Femur (tissue), 1 donor: ENCODE measurements around the gene DBNDD1.
"Not testable (repeated sequence)": the region's sequence is repeated elsewhere in the genome, so short reads cannot be mapped to it uniquely, and the experiment has no call there.

Source experiments
- DNase-seq: peaks from one replicate; pipeline ENCODE4 v3.0.0-alpha.2; 2017

DBNDD1 gene

DNA sequence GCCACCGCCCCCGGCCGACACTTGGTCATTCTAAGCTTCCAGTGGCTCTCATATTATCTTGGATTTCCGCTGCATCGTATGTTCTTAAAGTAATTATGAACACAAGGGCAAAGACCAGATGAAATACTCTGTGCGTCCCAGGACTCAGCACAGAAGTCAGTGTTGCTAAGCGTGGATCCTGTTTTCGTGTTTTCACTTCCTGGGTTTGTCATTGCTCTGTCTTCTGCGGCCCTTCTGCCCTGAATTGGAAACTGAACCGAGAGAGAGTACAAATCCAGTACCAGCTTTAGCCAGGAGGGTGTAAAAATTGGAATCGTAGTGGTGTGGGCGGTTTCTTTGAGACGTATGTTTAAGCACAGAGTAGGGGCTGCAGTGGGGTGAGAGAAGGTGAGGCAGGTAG is 32.7 kb downstream of the DBNDD1 start:
- DNase-seq, result no peak

- DNase-seq, result no peak
Observed at GRCh38 chr16:89985219-89985618, 34.0 kb downstream of the DBNDD1 start.

- DNase-seq, result no peak
Observed at GRCh38 chr16:89984216-89984615, 35.0 kb downstream of the DBNDD1 start.

DNA sequence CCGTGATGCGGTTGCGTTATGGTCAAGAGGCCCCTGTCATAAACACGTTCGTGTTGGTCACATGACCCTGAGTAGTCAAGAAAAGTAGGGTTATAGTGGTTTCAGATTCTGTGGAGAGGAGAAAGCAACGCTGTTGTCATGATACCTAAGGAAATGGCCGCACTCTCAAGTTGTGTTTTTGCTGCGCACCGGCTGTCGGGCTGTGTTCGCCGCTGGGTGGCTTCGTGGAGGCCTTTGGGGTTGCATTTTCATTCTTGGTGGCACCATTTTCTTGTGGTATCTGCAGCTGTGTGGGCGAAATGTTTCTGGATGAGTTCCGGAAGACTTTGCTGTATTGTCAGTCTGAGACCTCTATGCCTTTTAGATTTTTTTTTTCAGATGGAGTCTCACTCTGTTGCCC is 35.7 kb downstream of the DBNDD1 start:
- no peak for DNase-seq

GRCh38 chr16:89982318-89982717 is 36.9 kb downstream of the DBNDD1 start:
- DNase-seq, result no peak

GRCh38 chr16:89981414-89981813 is 37.8 kb downstream of the DBNDD1 start:
- no peak for DNase-seq

- no peak for DNase-seq
Observed at GRCh38 chr16:89974870-89975269, 44.4 kb downstream of the DBNDD1 start.

DNA sequence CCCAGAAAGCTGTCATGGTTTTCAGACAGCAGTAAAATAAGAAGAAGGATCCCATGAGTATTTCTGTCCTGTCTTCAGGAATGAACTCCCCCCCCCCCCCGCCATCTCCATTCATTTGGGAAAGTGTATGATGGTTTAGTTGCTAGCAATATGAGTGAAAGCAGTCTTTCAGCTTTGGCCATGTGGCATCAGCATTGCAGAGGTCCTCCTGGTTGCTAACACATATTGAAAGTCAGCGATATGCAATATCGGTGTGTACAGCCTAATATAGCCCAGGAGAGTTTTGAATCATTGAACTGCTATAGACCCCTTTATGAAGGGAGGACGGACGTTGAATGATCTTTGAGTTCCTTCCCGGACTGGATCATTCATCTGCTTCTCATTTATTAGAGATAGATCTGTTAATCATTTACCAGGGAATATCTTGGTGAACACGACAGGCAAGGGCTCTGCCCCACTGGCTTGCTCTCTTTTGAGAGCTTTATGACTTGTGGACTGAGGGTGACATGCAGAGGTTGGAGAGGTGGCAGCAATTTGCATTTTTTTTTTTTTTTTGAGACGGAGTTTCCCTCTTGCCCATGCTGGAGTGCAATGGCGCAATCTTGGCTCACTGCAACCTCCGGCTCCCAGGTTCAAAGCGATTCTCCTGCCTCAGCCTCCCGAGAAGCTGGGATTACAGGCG is 45.5 kb downstream of the DBNDD1 start:
- DNase-seq, result no peak

- no peak for DNase-seq
Observed at GRCh38 chr16:89973235-89973634, 46.0 kb downstream of the DBNDD1 start.

GRCh38 chr16:89972244-89973234 is 46.7 kb downstream of the DBNDD1 start:
- DNase-seq, result peak; percentile 94

- no peak for DNase-seq
Observed at GRCh38 chr16:89971495-89972243, 47.6 kb downstream of the DBNDD1 start.

DNA sequence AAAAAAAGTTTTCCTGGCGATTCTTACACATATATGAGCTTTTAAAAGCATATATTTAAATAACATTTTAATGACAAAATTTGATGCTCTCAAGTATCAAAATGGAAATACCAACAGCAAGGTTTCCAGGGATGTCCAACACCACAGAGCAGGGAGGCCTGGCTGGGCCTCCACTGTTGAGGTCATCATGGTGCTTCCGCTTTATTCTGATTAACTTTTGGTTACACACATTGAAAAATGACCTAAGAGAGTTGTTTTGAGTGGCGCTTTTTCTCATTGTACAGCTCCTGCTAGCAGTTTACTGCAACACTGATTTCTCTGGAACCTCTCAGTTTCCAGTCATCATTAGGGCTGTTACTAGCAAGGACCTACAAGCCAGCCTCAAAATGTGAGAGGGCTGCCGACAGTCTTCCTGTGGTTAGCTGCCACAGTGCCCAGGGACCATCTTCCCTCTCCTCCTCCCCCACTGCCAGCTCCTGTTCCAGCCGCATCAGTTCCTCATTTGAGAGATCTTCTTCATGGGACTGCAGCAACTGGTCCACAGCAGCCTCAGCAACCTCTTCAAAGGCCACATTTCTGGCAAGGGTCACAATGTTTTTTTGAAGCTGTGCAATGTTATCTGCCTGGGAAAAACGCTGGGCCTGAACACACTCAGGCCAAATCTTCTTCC is 49.4 kb downstream of the DBNDD1 start:
- no peak for DNase-seq

DNA sequence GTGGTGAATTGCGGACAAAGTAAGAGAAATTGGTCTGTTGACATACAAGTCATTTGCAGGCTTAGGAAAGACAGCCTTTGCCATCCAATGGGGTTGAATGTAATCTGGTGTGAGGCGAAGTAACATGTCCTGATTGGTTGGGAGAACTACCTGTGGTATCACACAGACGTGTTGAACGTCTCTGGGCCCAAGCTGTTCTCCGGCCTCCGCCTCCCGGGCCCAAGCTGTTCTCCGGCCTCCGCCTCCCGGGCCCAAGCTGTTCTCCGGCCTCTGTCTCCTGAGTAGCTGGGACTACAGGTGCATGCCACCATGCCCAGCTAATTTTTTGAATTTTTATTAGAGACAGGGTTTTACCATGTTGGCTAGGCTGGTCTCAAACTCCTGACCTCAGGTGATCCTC is 51.2 kb downstream of the DBNDD1 start:
- not testable (repeated sequence) for DNase-seq

DNA sequence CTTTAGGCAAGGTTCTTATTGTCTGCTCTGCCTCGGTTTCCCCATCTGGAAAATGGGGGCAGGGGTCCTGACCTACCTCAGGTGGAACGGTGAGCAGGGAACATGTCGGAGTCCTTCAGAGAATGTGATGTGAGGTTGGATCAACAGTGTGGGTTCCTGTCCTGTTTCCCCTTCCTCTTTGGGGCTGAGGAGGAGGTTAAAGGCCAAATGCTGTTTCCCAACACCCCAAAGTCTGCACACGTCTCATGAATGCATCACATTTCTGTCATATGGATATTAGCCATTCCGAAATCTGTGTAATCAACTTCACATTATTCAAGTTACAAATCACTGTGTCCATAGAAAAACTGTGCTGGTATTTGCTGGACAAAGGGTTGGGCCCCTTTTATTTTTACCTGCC is 51.8 kb downstream of the DBNDD1 start:
- not testable (repeated sequence) for DNase-seq

DNA sequence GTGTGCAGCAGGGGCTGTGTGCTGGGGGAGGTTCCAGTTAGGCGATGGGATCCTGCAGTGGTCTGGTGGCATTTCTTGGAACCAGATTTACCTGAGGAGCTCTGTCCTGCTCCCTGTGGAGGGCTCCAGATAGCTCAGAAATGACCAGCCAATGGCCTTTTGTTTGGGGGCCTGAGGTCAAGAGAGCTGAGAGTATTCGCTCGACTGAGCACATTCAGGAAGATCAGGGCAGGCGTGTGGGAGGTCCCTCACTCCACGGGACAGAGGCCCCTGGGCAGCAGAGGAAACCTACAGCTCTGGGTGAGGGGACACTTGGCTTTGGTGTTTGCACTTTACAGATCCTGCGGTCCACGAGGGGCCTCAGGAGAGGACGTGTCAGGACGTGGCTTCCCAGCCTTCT is 52.5 kb downstream of the DBNDD1 start:
- no peak for DNase-seq

DNA sequence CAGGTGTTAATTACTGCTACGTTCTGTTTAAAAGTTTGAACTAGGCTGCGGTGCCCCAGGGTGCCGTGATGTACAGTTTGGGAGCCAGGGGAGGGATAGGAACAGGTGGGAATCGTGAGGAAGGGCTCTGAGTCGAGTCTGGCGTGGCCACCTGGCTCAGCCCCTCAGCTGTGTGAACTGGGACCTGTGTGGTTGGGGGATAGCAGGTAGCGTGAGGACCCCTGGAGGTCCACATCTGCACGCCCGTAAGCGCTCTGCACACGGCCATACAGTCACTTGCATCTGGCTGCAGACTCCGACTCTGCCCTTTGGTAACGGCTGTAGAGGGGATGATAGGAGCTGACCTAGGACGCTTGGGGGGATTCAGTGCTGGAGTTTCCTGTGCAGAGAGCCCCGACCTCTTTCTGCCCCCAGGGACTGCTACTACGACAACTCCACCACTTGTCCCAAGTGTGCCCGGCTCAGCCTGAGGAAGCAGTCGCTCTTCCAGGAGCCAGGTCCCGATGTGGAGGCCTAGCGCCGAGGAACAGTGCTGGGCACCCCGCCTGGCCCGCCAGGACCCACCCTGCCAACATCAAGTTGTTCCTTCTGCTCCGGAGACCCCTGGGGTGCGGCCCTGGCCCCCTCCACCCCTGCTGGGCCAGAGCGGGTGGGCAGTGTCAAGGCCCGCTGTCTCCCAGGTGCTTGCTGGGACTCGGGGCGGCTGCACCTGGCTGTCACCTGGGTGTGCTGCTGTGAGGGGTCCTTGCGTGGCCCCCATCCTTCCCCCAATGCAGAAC is 53.6 kb downstream of the DBNDD1 start:
- DNase-seq, result no peak

GRCh38 chr16:89964201-89964600 is 55.1 kb downstream of the DBNDD1 start:
- no peak for DNase-seq

GRCh38 chr16:89962754-89963498 is 56.3 kb downstream of the DBNDD1 start:
- DNase-seq, result no peak

- no peak for DNase-seq
Observed at GRCh38 chr16:89961920-89962319, 57.3 kb downstream of the DBNDD1 start.

GRCh38 chr16:89960966-89961365 is 58.3 kb downstream of the DBNDD1 start:
- no peak for DNase-seq

DNA sequence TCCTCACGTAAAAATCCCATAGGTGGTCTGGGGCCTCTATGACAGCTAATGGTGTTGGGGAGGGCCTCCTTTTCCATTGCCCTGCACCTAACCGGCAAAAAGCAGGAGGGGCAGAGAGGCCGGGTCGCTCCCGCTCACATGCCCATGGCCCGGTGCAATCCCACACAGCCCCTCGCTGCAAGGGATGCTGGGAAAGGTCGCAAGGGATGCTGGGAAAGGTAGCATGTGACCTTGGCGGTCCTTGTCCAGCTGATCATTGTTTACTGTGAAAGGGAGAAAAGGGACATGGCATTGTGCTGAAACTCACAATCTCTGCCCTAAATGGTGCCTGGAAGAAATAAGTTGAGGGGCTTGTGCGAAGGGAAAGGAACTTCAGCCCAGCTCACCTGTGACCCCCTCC is 60.7 kb downstream of the DBNDD1 start:
- no peak for DNase-seq
